Esophagus muscularis mucosa (tissue), 3 donors: ENCODE data around the gene LAT.

ENCODE experiments used
- CTCF ChIP-seq, 3 experiments: fragments of 200-600 bp in 2 of 3; fragments of 450-650 bp in 1 of 3; sonication (generic) in 2 of 3; IDR thresholded peaks; one replicate each; pipeline ENCODE4 v1.5.1; 2017 to 2019; ENCODE audit warnings: antibody characterized with exemption in 3 of 3, mild to moderate bottlenecking in 2 of 3, moderate library complexity in 1 of 3
- POLR2AphosphoS5 ChIP-seq, 2 donors: sonication (generic); formaldehyde crosslinking; IDR thresholded peaks; one replicate each; pipeline ENCODE4 v1.6.1; 2017; ENCODE audit warnings: antibody characterized with exemption in 2 of 2

- TF ChIP-seq CTCF (IDR thresholded peaks at IDR 0.05) (no peak), POLR2AphosphoS5 (IDR thresholded peaks at IDR 0.05) (no peak)
Measured at GRCh38 chr16:28980929-28981328, 3.9 kb upstream of the LAT start.
